ENCODE data around the gene SH2D3C.

The SH2D3C gene

GRCh38 chr9:127785023-127785932 lies 6.8 kb upstream of the SH2D3C start (continued):
- TF ChIP-seq ZNF449 (tag by site-specific recombination; IDR thresholded peaks at IDR 0.05), result peak; percentile 68; the same call in 1 of the 2 replicates
- 0 out of 2 replicates have a peak, but pooled peaks have one; percentile 29 for TF ChIP-seq ZNF423 (tag by site-specific recombination; IDR thresholded peaks at IDR 0.05)
- TF ChIP-seq ZNF311 (tag by site-specific recombination; IDR thresholded peaks at IDR 0.05; ENCODE audit: borderline replicate concordance), result no peak
- TF ChIP-seq BCL11A (tag by site-specific recombination; IDR thresholded peaks at IDR 0.05; ENCODE audit: low read depth), result no peak
- TF ChIP-seq YY1 (tag by site-specific recombination; IDR thresholded peaks at IDR 0.05), result no peak
- TF ChIP-seq, protein P1, sequence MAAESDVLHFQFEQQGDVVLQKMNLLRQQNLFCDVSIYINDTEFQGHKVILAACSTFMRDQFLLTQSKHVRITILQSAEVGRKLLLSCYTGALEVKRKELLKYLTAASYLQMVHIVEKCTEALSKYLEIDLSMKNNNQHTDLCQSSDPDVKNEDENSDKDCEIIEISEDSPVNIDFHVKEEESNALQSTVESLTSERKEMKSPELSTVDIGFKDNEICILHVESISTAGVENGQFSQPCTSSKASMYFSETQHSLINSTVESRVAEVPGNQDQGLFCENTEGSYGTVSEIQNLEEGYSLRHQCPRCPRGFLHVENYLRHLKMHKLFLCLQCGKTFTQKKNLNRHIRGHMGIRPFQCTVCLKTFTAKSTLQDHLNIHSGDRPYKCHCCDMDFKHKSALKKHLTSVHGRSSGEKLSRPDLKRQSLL (tag by site-specific recombination; IDR thresholded peaks at IDR 0.05), result no peak
- TF ChIP-seq ZNF341 (tag by site-specific recombination; IDR thresholded peaks at IDR 0.05; ENCODE audit: low read depth), result peak; percentile 40
- no peak for TF ChIP-seq ZFP3 (tag by site-specific recombination; IDR thresholded peaks at IDR 0.05; ENCODE audit: low read depth)
- TF ChIP-seq ZNF302 (tag by site-specific recombination; IDR thresholded peaks at IDR 0.05; ENCODE audit: low read depth), result no peak
- TF ChIP-seq ZNF670 (tag by site-specific recombination; IDR thresholded peaks at IDR 0.05; ENCODE audit: low read depth), result no peak
- TF ChIP-seq ZNF223 (tag by site-specific recombination; IDR thresholded peaks at IDR 0.05), result no peak
- TF ChIP-seq ZNF843 (tag by site-specific recombination; IDR thresholded peaks at IDR 0.05), result no peak
- TF ChIP-seq FEZF1 (tag by site-specific recombination; IDR thresholded peaks at IDR 0.05), result no peak
- no peak for TF ChIP-seq ZNF350 (tag by site-specific recombination; IDR thresholded peaks at IDR 0.05)
- no peak for TF ChIP-seq ZNF558 (tag by site-specific recombination; IDR thresholded peaks at IDR 0.05)
- no peak for TF ChIP-seq ELK4 (IDR thresholded peaks at IDR 0.05; ENCODE audit: borderline replicate concordance, low read depth, low read length)
- peak; percentile 79 for TF ChIP-seq GLIS1 (tag by site-specific recombination; IDR thresholded peaks at IDR 0.05)
- peak; percentile 27 for TF ChIP-seq ZNF654 (tag by site-specific recombination; IDR thresholded peaks at IDR 0.05; ENCODE audit: low read depth)
- no peak for TF ChIP-seq ZNF664 (tag by site-specific recombination; IDR thresholded peaks at IDR 0.05)
- TF ChIP-seq ZBTB20 (tag by site-specific recombination; IDR thresholded peaks at IDR 0.05), result 0 out of 2 replicates have a peak, but pooled peaks have one; percentile 27
- TF ChIP-seq ZBTB1 (tag by site-specific recombination; IDR thresholded peaks at IDR 0.05), result no peak
- TF ChIP-seq SP7 (tag by site-specific recombination; IDR thresholded peaks at IDR 0.05), result no peak
- no peak for TF ChIP-seq ZNF10 (tag by site-specific recombination; IDR thresholded peaks at IDR 0.05)
- TF ChIP-seq TCF7L2 (IDR thresholded peaks at IDR 0.05; ENCODE audit: borderline replicate concordance, low read depth, low read length), result no peak
- TF ChIP-seq ZNF560 (tag by site-specific recombination; IDR thresholded peaks at IDR 0.05; ENCODE audit: borderline replicate concordance), result no peak
- TF ChIP-seq ZNF621 (tag by site-specific recombination; IDR thresholded peaks at IDR 0.05), result no peak
- TF ChIP-seq REPIN1 (tag by site-specific recombination; IDR thresholded peaks at IDR 0.05; ENCODE audit: low read depth), result no peak
- TF ChIP-seq ZNF335 (tag by site-specific recombination; conservative IDR thresholded peaks at IDR 0.05), result peak; percentile 77
- no peak for TF ChIP-seq REST (tag by site-specific recombination; IDR thresholded peaks at IDR 0.05)
- no peak for TF ChIP-seq YY2 (tag by site-specific recombination; IDR thresholded peaks at IDR 0.05)
- TF ChIP-seq, protein P2, sequence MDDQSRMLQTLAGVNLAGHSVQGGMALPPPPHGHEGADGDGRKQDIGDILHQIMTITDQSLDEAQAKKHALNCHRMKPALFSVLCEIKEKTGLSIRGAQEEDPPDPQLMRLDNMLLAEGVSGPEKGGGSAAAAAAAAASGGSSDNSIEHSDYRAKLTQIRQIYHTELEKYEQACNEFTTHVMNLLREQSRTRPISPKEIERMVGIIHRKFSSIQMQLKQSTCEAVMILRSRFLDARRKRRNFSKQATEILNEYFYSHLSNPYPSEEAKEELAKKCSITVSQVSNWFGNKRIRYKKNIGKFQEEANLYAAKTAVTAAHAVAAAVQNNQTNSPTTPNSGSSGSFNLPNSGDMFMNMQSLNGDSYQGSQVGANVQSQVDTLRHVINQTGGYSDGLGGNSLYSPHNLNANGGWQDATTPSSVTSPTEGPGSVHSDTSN (CRISPR knock-in tag; IDR thresholded peaks at IDR 0.05), result no peak

All from HEK293 (cell line).